ENCODE measurements around the gene SYT7. TPM values are rescaled to one million over a fixed set of nuclear protein-coding genes. Genes with fewer than 3 reads are reported as not detected.

SYT7 gene
- total and polyA plus RNA-seq, 2 of the 8 experiments (the other 6 are each of a cell fraction or from before 2014, with no cell fraction given) = 9.6 to 10.5 TPM

GRCh38 chr11:61522881-61523280 lies 58.0 kb downstream of the SYT7 start:
- no peak for TF ChIP-seq EP300 (IDR thresholded peaks at IDR 0.05; ENCODE audit: borderline replicate concordance in 1 of 2, low read depth in 2 of 2, low read length in 2 of 2)
- no peak for FAIRE-seq
- no peak for DNase-seq (ENCODE audit: low read depth in 1 of 2, low spot score in 2 of 2)

More at GRCh38 chr11:61522881-61523280, 58.0 kb downstream of the SYT7 start:
- no peaks in the 10 kb centered on the region for H3K23me2 ChIP-seq (ENCODE audit: low read depth, low read length)
- H2BK5ac ChIP-seq (ENCODE audit: low read depth, low read length) = no peak overlapping the region
- no peak overlapping the region for H3K4ac ChIP-seq (replicated peaks; ENCODE audit: insufficient read length, low read depth, low read length)
- ChIA-PET POLR2A (ENCODE audit: partially characterized antibody) (interaction anchor here (0.7 to 1.6 kb wide), 3 partner anchors 8 to 649 kb away, joined by 3 to 5 read pairs (median 3); no protein-coding TSS in a partner anchor), CTCF (ENCODE audit: partially characterized antibody) (interaction anchor here (0.7 to 40.4 kb wide), 11 partner anchors 8 to 108 kb away, joined by 3 to 2106 read pairs (median 5); partner anchors contain the start of gene LRRC10B)
- H2BK20ac ChIP-seq (ENCODE audit: low read length) = no peak overlapping the region
- no peak overlapping the region for H4K8ac ChIP-seq (ENCODE audit: extremely low read depth, insufficient read depth, low read length)
- H3K14ac ChIP-seq (ENCODE audit: insufficient read length) = no peak overlapping the region
- no peak overlapping the region for H2AFZ ChIP-seq (ENCODE audit: low read length)
- no peak overlapping the region for H2AK5ac ChIP-seq (ENCODE audit: low read depth, low read length)
- no peaks in the 10 kb centered on the region; a peak in 1 of 7 replicates for H3K27me3 ChIP-seq (replicated peaks in 1 of 4; ENCODE audit: control insufficient read depth in 3 of 4, extremely low read depth in 1 of 4, insufficient read depth in 3 of 4, low read length in 3 of 4)
- no peak overlapping the region for H3K4me3 ChIP-seq (ENCODE audit: extremely low read depth in 1 of 4, insufficient read depth in 2 of 4, low read depth in 3 of 4, low read length in 4 of 4)
- no peak overlapping the region for H4K5ac ChIP-seq (ENCODE audit: insufficient read length, low read depth, low read length)
- no peak overlapping the region for H3K4me2 ChIP-seq (ENCODE audit: insufficient read depth in 1 of 2, low read depth in 2 of 2, low read length in 2 of 2)
- H3K56ac ChIP-seq (replicated peaks; ENCODE audit: insufficient read length, low read depth, low read length) = no peak overlapping the region
- H4K20me1 ChIP-seq (replicated peaks in 1 of 2; ENCODE audit: control insufficient read depth in 1 of 2, insufficient read depth in 2 of 2, low read length in 2 of 2) = peaks cover 0 to 5% of the 10 kb centered on the region in 2 experiments
- H3K27ac ChIP-seq (ENCODE audit: low read depth, low read length) = no peak overlapping the region
- H3K23ac ChIP-seq (ENCODE audit: insufficient read length) = no peak overlapping the region
- H3K9me3 ChIP-seq (ENCODE audit: insufficient read depth in 2 of 2, low read depth in 1 of 2, low read length in 1 of 2) = no peaks in the 10 kb centered on the region
- H2BK12ac ChIP-seq (ENCODE audit: low read depth, low read length) = no peak overlapping the region
- H3K79me2 ChIP-seq (ENCODE audit: control insufficient read depth in 1 of 2, insufficient read depth in 2 of 2, low read length in 2 of 2) = no peaks in the 10 kb centered on the region
- H3K4me1 ChIP-seq (replicated peaks in 1 of 4; ENCODE audit: control insufficient read depth in 3 of 4, insufficient read depth in 4 of 4, low read length in 3 of 4) = peaks cover 0 to 3% (median under 1%) of the 10 kb centered on the region in 4 experiments; a peak in 1 of 7 replicates
- 97% methylated on average over 14 of the region's 15 CpGs; no CpG with 5 or more reads in 1 of the 2 experiments for WGBS, 2 experiments (ENCODE audit: extremely low coverage in 1 of 2, insufficient coverage in 1 of 2, insufficient read length in 1 of 2, insufficient replicate concordance in 2 of 2, low coverage in 1 of 2, low lambda C conversion rate in 2 of 2, missing lambda C conversion rate in 1 of 2)
- H3K36me3 ChIP-seq (ENCODE audit: control insufficient read depth in 2 of 4, insufficient read depth in 4 of 4, low read length in 3 of 4) = no peaks in the 10 kb centered on the region
- no peaks in the 10 kb centered on the region for H3K79me1 ChIP-seq (ENCODE audit: low read depth, low read length)
- no peak overlapping the region for H3K9ac ChIP-seq (replicated peaks in 1 of 4; ENCODE audit: extremely low read depth in 1 of 4, low read depth in 3 of 4, low read length in 3 of 4)
- no peak overlapping the region for H2BK15ac ChIP-seq (ENCODE audit: low read length)
- H4K91ac ChIP-seq (replicated peaks; ENCODE audit: insufficient read length, low read length) = no peak overlapping the region
- no peak overlapping the region for H3K18ac ChIP-seq (ENCODE audit: extremely low read depth, low read length)
- H2BK120ac ChIP-seq (replicated peaks; ENCODE audit: low read depth, low read length) = no peak overlapping the region

Data from H1 (cell line).